ENCODE results near the gene ZC3H4.

DNA sequence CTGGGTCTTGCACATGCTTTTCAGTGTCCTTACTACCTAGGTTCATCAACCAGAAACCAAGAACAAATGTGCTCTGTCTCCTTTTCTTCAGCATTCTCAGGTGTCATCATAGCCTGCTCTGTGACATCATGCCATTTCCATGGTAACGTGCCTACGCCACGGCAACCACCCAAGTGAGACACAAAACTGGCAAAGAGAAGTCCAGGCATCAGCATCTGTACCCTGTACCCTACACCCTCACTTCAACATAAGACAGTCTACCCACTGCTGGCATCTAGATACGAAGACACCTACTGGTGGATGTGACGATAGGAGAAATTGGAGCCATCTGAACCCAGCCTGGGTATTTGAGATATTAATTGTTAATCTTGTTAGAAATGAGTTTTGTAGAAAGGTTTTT, 13.3 kb downstream of the ZC3H4 start:
- TF ChIP-seq, protein P1, sequence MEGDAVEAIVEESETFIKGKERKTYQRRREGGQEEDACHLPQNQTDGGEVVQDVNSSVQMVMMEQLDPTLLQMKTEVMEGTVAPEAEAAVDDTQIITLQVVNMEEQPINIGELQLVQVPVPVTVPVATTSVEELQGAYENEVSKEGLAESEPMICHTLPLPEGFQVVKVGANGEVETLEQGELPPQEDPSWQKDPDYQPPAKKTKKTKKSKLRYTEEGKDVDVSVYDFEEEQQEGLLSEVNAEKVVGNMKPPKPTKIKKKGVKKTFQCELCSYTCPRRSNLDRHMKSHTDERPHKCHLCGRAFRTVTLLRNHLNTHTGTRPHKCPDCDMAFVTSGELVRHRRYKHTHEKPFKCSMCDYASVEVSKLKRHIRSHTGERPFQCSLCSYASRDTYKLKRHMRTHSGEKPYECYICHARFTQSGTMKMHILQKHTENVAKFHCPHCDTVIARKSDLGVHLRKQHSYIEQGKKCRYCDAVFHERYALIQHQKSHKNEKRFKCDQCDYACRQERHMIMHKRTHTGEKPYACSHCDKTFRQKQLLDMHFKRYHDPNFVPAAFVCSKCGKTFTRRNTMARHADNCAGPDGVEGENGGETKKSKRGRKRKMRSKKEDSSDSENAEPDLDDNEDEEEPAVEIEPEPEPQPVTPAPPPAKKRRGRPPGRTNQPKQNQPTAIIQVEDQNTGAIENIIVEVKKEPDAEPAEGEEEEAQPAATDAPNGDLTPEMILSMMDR (conservative IDR thresholded peaks at IDR 0.05 in 1 of 2, IDR thresholded peaks at IDR 0.05 in 1 of 2; ENCODE audit: low read depth in 1 of 2, low read length in 2 of 2) = no peak
- no peak for TF ChIP-seq EZH2 (IDR thresholded peaks at IDR 0.05; ENCODE audit: low read length, missing control alignments)

Data from fibroblast of lung (primary cell).